ENCODE results near the gene ANTKMT.

- TF ChIP-seq CTCF (conservative IDR thresholded peaks at IDR 0.05 in 1 of 2, IDR thresholded peaks at IDR 0.05 in 1 of 2; ENCODE audit: low read depth in 1 of 2, low read length in 2 of 2) (no peak), EZH2 (IDR thresholded peaks at IDR 0.05; ENCODE audit: low read length, missing control alignments) (no peak)
Observed at GRCh38 chr16:684071-684794, 36.7 kb upstream of the ANTKMT start, which contains the start of gene JMJD8.

All from fibroblast of lung (primary cell).